NCI-H226 (cell line): ENCODE measurements around the gene RANBP10.
"Not testable (repeated sequence)": the region's sequence is repeated elsewhere in the genome, so short reads cannot be mapped to it uniquely, and the experiment has no call there.

ENCODE experiments used
- DNase-seq: peaks from one replicate; pipeline ENCODE4 v3.0.0-alpha.2; 2015

RANBP10 gene

GRCh38 chr16:67707790-67708189, 98.6 kb downstream of the RANBP10 start:
- DNase-seq: no peak

- no peak for DNase-seq
Observed at GRCh38 chr16:67707210-67707609, 99.2 kb downstream of the RANBP10 start.

GRCh38 chr16:67704110-67704509, 102.2 kb downstream of the RANBP10 start:
- DNase-seq: no peak

GRCh38 chr16:67703626-67704025, 102.7 kb downstream of the RANBP10 start:
- no peak for DNase-seq

GRCh38 chr16:67702130-67702529, 104.2 kb downstream of the RANBP10 start:
- DNase-seq: no peak

GRCh38 chr16:67701420-67701819, 104.9 kb downstream of the RANBP10 start:
- no peak for DNase-seq

- no peak for DNase-seq
Observed at GRCh38 chr16:67699265-67699664, 107.1 kb downstream of the RANBP10 start.

GRCh38 chr16:67697422-67698185, 108.8 kb downstream of the RANBP10 start:
- DNase-seq: no peak

- DNase-seq: no peak
Observed at GRCh38 chr16:67694611-67695010, 111.7 kb downstream of the RANBP10 start.

- not testable (repeated sequence) for DNase-seq
Observed at GRCh38 chr16:67693517-67694285, 112.7 kb downstream of the RANBP10 start.

GRCh38 chr16:67685388-67686112, 120.8 kb downstream of the RANBP10 start:
- no peak for DNase-seq

GRCh38 chr16:67683767-67684166, 122.6 kb downstream of the RANBP10 start:
- no peak for DNase-seq

- DNase-seq: no peak
Observed at GRCh38 chr16:67679935-67680897, 126.1 kb downstream of the RANBP10 start.

GRCh38 chr16:67678354-67679023, 127.9 kb downstream of the RANBP10 start:
- no peak for DNase-seq

- DNase-seq: no peak
Observed at GRCh38 chr16:67677712-67678111, 128.6 kb downstream of the RANBP10 start.

GRCh38 chr16:67676939-67677338, 129.4 kb downstream of the RANBP10 start:
- DNase-seq: no peak

- no peak for DNase-seq
Observed at GRCh38 chr16:67676516-67676915, 129.8 kb downstream of the RANBP10 start.

GRCh38 chr16:67675999-67676398, 130.4 kb downstream of the RANBP10 start:
- DNase-seq: no peak

- DNase-seq: no peak
Observed at GRCh38 chr16:67675579-67675935, 130.8 kb downstream of the RANBP10 start.

GRCh38 chr16:67674851-67675578, 131.3 kb downstream of the RANBP10 start:
- no peak for DNase-seq
